Measurements from ENCODE around the gene PNCK.
"Not testable (repeated sequence)": the region's sequence is repeated elsewhere in the genome, so short reads cannot be mapped to it uniquely, and the experiment has no call there.

PNCK gene

DNA sequence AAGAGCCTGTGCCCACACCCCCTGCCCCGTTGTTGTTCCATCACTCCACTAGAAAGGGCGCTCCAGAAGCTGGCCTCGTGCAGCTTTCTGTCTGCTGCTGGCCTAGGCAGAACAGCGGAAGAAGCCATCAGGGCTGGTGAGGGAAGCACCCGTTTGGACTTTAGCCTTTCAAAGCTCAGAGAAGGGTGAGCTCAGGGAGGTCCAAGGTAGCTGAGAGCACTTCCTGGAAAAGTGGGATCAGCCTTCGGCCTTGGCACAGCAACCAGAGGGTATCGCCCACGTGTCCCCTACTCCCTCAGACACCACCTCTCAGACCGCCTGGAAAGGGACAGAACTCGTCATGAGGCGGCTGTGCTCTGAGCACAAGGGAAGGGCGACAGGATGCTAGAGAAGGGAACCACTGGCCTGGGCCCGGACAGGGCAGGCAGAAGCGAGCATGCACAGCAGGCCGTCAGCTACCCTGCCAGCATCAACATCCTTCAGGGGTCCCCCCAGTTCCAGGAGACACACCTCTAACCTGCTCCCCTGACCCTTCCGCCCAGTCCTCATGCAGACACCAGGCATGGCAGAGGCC is 25.7 kb upstream of the PNCK start:
- not testable (repeated sequence) for DNase-seq (ENCODE audit: low read depth in 2 of 2)

DNA sequence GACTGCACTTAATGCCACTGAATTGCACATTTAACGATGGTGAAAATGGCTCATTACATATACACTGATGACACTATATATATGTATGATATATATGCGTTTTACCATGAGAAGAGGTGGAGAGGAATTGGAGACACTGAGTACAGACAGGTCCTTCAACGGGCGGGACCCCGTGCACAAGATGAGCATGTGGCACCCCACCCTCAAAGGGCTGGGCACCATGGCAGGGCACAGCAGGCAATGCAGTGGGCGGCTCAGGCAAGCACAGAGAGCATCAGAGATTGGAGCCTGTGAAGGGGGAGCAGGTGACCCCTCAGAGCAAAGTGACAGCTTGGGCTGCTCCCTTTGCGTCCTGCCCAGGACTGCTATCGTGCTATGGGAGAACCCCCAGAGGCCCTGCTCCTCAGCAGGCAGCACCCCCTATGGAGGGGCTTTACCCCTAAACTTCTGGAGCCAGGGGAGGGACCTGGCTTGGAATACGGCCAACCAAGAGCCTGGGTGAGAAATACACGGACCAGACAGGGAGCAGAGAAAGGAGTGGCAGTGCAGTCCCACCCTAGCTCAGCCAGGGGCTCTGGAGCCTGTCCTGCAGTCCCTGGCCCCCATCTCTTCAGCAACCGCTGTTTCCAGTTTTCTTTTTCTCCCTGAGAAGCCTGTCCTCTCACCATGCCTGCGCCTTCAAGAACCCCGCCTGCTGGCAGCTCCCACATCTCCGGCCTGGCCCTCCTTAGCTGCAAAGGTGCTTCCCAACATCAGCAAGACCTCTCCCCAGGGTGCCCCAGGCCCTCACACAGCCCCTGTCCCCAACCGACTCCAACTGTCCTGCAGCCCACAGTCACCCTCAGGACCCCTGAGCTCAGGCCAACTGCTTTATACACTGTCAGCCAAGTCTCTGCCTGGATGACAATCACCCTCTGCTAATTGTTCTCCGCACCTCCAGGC is 24.6 kb upstream of the PNCK start:
- no peak for DNase-seq (ENCODE audit: low read depth in 2 of 2)

DNA sequence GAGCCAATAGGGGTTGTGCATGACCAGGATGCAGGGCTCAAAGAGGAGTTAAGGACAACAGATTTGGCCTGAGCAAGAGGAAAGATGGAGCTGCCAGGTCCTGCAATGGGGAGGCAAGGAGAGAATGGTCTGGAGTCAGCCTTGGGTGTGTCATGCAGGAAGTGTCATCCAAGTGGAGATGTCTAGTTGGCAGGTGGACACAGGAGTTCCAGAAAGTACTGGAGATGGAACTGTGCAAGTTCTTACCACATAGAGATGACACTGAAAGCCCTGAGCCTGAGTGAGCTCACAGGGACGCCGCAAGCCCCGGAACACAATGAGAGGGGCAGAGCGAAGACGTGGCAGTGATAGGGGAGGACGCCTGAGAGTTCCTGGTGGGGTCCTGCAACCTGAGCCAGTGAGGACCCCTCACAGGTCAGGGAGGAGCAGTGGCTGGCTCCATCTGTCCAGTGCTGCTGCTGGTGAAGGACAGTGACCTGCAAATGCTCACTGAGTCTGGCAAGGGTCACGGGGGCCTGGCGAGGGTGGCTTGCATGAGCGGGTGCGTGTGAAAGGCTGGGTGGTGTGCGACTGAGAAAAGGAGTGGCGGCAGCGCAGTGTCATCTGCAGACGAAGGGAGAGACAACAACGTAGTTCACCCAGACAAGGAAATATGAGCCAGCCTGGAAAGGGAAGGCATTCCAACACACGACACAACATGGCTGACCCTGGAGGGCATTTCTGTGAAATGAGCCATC is 23.5 kb upstream of the PNCK start:
- DNase-seq (ENCODE audit: low read depth in 2 of 2): not testable (repeated sequence)

DNA sequence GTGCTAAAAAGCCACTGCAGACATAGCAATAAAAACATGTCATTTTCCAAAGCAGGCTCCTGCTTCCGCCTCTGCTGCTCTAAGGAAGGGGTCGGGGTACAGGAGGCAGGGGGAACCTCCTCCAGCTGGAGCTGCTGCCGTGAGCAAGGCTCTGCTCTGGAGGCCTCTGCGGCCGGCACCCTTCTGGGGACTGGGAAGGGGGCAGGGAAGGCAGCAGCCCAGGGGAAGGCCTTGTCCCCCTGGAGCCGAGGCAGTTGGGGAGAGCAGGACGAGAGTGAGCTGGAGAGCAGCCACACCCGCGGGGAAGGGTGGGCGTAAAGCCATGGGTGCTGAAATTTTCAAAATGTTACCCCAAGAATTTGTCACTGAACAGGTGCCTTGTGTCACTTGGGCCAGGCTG is 22.9 kb upstream of the PNCK start:
- DNase-seq (ENCODE audit: low read depth in 2 of 2): not testable (repeated sequence)

DNA sequence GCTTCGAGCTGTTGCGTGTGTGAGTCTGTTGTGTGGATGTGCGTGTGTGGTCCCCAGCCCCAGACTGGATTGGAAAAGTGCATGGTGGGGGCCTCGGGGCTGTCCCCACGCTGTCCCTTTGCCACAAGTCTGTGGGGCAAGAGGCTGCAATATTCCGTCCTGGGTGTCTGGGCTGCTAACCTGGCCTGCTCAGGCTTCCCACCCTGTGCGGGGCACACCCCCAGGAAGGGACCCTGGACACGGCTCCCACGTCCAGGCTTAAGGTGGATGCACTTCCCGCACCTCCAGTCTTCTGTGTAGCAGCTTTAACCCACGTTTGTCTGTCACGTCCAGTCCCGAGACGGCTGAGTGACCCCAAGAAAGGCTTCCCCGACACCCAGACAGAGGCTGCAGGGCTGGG is 22.5 kb upstream of the PNCK start:
- DNase-seq (ENCODE audit: low read depth in 2 of 2): no peak

DNA sequence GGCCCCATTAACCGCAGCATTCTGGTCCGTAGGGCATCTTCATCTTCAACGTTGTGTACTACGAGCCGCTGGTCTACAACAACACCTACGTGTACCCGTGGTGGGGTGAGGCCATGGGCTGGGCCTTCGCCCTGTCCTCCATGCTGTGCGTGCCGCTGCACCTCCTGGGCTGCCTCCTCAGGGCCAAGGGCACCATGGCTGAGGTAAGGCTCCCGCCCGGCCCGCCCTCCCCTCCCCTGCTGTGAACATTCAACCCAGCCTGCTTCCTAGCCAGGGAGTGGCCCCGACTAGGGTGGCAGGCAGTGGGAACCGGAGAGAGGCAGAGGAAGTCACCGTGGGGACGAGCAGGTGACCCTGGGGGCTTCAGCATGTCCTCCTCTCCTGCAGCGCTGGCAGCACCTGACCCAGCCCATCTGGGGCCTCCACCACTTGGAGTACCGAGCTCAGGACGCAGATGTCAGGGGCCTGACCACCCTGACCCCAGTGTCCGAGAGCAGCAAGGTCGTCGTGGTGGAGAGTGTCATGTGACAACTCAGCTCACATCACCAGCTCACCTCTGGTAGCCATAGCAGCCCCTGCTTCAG is 21.2 kb upstream of the PNCK start:
- no peak for DNase-seq (ENCODE audit: low read depth in 2 of 2)

DNA sequence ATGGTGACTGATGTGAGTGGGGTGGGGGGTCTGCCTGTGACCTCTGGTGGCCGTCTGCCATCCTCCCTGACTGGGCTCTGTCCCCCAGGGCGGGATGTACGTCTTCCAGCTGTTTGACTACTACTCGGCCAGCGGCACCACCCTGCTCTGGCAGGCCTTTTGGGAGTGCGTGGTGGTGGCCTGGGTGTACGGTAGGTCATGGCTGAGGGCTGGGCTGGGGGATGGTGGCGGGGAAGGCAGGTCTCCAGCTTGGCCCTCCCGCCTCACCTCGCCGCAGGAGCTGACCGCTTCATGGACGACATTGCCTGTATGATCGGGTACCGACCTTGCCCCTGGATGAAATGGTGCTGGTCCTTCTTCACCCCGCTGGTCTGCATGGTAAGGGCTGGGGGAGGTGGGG is 20.6 kb upstream of the PNCK start:
- DNase-seq (ENCODE audit: low read depth in 2 of 2): not testable (repeated sequence)

DNA sequence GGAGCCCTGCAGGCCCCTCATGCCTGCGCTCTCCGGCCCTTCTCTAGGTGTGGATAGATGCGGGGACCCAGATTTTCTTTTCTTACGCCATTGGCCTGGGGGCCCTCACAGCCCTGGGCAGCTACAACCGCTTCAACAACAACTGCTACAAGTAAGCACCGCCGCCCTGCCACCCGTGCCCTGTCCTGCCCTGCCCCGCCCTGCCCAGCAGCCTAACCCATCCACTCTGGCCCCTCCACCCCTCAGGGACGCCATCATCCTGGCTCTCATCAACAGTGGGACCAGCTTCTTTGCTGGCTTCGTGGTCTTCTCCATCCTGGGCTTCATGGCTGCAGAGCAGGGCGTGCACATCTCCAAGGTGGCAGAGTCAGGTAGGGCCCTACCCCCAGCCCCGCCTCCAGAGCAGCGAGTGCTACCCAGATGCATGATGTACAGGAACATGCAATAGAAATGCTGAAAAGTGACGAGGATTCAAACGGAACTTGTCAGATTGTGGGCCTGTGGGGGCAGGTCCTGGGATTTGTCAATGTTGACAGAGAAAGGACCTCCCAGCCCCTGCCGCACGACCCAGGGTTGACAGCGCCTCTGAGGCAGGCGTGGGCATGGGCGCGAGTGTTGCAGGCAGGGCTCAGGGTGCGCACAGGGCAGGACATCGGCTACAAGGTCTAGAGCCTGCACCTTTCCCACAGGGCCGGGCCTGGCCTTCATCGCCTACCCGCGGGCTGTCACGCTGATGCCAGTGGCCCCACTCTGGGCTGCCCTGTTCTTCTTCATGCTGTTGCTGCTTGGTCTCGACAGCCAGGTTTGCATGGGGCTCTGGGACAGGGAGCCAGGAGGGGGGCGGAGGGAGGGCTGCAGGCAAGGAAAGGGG is 19.8 kb upstream of the PNCK start:
- no peak for DNase-seq (ENCODE audit: low read depth in 2 of 2)

DNA sequence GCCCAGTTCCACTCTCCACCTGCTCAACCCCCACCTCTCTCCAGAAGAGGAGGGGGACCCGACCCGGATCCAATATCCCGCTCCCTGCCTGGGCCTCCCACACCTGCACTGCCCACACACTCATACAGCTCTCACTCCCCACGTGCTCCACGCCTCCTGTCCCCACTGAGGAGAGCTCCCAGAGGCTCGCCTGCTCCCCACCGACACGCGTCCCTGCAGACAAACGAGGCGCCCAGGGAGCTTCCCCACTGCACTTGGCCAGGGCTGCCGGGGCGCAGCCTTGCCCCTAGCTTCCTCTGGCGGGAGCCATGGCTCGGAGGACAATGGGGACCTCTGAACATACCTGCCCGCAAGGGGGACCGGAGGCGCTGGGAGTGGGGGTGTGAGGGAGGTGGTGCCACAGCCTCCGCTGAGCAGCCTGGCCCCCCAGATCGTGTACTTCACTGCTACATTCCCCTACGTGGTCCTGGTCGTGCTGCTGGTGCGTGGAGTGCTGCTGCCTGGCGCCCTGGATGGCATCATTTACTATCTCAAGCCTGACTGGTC is 19.1 kb upstream of the PNCK start:
- no peak for DNase-seq (ENCODE audit: low read depth in 2 of 2)

DNA sequence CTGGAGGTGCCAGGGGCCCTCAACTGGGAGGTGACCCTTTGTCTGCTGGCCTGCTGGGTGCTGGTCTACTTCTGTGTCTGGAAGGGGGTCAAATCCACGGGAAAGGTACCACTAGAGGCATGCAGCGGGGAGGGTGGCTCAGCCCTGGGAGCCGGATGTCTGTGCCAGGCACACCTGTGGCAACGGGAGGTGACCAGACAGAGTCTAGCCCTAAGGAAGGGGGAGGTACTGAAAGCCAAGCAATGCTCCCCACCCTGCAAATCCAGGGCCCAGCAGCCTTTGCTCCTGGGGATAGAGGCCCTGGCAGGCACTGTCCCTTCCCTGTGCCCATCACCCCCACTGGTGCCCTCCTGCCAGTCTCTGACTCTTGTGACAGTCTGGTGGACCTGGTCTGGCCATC is 18.4 kb upstream of the PNCK start:
- no peak for DNase-seq (ENCODE audit: low read depth in 2 of 2)

DNA sequence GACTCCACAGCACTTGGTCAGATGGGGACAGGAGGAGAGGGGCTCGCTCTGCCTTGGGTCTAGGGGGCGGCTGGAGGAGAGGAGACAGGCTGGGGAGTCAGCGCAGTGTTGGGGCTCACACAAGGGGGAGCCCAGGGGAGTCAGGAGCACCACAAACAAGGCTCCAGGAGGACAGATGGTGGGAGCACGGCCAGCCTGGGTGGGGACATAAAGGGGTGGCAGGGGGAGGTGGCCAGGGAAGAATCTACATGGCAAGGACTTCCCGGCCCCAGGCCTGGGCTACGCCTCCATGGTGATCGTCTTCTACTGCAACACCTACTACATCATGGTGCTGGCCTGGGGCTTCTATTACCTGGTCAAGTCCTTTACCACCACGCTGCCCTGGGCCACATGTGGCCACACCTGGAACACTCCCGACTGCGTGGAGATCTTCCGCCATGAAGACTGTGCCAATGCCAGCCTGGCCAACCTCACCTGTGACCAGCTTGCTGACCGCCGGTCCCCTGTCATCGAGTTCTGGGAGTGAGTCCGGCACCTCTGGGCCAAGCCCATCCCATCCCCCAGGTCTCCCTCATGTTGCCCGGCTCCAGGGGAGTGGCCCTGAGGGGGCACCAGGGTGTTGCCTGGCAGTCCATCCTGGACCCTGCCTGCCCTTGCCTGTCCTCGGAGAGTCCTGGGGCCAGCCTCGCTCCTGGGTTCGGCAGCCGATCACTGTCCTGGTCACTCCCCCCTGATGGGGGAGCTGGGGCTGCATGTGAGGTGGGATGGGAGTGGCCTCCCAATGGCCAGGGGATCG is 17.6 kb upstream of the PNCK start:
- not testable (repeated sequence) for DNase-seq (ENCODE audit: low read depth in 2 of 2)

DNA sequence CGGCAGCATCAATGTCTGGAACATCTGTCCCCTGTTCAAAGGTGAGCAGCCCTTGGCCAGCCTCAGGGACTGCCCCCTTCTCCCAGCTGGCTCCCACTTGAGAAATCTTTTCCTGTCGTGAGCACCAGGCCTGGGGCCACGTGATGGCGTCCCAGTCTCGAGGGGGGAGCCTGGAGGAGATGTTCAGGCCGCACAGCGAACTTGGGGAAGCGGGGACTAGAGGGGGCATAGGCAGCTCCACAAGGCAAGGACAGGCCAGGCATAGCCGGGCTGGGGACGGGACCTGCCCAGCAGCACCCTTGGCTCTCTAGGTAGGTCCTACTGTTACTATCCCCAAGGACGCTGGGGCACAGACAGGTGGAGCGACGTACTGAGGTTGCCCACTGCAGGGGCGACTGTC is 16.9 kb upstream of the PNCK start:
- DNase-seq (ENCODE audit: low read depth in 2 of 2): no peak

DNA sequence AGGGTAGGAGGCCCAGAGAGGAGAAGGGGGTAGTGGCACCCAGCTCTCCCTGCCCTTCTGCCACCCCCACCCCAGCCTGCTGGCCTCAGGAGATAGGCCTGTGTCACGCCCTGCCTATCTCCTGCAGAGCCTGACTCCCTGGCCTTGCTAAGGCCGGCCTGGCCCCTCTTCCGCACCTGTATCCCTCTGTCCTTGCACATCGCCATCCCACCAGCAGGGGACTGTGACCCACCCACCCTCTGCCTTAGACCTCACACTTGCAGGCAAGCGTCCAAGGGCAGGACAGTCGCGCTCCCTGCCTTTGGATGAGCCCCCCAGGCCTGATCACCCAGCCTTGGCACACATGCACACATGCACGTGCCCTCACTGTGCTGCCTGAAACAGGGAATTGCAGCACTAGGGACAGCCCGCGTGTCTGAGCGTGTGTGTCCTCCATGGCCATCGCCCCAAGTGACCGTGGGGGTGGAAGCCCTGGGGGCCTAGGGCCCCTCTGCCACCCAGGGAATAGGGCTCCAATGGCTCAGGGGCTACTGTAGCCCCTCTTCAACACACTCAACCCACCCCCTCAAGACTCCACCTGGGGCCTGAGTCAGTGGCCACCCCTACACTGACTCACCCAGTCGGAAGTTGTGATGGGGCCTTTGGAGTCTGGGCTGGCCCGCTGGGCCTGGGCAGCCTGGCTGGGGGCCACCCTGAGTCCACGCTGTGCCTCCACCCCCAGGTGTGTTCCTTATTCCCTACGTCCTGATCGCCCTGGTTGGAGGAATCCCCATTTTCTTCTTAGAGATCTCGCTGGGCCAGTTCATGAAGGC is 16.2 kb upstream of the PNCK start:
- DNase-seq (ENCODE audit: low read depth in 2 of 2): no peak

DNA sequence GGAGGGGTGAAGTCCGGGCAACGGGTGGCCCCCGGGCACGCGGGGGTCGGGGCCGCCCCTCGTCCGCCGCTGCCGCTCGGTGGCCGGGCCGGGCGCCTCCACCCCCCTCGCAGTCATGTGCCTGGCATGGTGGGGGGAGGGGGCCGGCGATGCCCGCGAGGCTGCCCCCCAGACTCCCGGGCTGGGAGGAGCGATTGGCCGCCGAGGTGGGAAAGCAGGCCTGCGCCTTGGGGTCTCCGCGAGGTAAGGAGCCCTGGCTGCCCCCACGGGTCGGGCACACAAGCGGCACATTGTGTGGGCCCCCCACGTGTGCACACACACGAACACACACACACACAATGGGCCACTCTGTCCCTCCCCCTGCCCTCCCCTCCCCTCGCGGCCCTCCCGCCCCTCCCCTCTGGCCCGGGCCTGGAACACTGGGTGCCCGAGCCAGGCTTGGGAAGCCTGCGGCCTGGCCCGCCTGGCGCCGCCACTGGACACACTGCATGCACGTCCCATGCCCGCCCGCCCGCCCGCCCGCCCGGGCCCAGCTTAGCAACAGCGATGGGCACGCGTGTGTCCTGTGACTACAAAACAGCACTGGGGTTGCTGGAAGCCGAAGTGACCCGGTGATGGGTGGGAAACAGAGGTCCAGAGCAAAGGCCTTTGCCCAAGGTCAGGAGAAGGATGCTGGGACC is 15.4 kb upstream of the PNCK start:
- no peak for DNase-seq (ENCODE audit: low read depth in 2 of 2)

DNA sequence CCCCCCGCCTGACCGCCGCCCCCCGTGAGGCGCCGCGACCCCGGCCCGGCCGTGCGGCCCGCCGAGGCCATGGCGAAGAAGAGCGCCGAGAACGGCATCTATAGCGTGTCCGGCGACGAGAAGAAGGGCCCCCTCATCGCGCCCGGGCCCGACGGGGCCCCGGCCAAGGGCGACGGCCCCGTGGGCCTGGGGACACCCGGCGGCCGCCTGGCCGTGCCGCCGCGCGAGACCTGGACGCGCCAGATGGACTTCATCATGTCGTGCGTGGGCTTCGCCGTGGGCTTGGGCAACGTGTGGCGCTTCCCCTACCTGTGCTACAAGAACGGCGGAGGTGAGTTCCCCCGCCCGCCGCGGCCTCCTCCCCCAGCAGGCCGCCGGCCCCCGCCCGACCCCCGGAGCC is 14.9 kb upstream of the PNCK start:
- DNase-seq (ENCODE audit: low read depth in 2 of 2): no peak

DNA sequence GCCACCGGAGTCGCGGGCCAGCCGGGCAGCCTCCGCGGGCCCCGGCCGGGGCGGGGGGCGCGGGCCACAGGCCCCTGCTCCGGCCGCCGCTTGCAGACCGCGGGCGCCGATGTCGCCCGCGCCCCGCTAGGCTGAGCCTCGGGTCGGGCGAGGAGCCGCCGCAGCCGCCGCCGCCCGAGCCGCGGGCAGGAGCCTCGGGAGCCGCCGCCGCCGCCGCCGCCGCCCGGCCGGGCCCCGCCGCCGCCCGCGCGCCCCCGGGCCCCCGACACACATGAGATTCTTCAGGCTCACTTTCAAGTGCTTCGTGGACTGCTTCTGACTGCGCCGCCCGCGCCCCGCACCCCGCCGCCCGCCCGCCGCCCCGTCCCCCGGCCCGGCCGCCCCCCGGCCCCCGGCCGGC is 14.5 kb upstream of the PNCK start:
- no peak for DNase-seq (ENCODE audit: low read depth in 2 of 2)

DNA sequence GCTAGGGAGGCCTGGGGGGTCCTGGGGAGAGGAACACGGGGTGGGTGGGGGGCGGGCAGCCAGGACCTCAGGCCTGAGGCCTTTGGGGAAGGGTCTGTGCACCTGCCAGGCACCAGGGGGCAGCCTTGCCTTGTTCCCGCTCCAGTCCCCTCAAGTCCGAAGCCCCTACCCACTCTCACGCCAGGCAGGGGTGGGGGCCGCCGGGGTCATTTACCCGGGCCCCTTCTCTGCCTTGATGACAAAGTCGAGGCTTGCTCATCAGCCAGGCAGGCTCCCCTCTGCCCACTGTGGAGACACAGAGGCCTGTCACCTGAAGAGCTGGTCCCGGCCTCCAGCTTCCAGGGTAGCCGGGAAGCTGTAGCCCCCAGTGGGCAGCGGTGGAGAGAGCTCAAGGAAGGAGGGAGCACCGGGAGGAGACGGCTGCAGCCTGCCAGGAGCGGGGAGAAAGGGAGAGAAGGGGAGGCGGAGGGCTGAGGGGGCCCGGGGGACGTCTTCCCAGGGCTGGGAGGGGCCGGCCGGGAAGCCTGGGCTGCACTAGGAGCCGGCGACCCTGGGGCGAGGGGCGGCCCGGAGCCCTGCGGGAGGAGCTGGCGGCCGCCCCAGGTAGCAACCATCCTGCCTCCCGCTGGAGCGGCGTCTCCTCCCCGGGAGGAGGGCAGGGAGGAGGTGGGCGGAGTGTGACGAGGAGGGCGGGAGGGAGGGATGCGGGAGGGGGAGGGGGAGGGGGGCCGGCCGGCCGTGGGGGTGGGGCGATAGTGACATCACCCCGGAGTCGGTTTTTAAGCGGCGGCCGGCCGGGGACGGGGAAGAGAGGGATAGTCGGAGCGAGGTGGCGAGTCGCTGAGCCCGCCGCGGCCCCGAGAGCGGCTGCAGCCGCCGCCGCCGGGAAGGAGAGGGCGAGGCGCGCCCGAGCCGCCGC is 13.8 kb upstream of the PNCK start, which contains the start of gene SLC6A8:
Gene SLC6A8, plus strand, starts transcription at position 806 of the 919 bp plus-strand sequence. CDS start 649 bp downstream, outside the sequence.
- DNase-seq (ENCODE audit: low read depth in 2 of 2): peak; percentile 26 to 34
